GM19193 (cell line): ENCODE data around the gene PHLDB2.

ENCODE experiments used
- POLR2A ChIP-seq: IDR thresholded peaks from 4 replicates; pipeline ENCODE4 v1.6.1; 2011; ENCODE audit not compliant: insufficient read depth, insufficient read length; ENCODE audit errors: extremely low read depth

The PHLDB2 gene

DNA sequence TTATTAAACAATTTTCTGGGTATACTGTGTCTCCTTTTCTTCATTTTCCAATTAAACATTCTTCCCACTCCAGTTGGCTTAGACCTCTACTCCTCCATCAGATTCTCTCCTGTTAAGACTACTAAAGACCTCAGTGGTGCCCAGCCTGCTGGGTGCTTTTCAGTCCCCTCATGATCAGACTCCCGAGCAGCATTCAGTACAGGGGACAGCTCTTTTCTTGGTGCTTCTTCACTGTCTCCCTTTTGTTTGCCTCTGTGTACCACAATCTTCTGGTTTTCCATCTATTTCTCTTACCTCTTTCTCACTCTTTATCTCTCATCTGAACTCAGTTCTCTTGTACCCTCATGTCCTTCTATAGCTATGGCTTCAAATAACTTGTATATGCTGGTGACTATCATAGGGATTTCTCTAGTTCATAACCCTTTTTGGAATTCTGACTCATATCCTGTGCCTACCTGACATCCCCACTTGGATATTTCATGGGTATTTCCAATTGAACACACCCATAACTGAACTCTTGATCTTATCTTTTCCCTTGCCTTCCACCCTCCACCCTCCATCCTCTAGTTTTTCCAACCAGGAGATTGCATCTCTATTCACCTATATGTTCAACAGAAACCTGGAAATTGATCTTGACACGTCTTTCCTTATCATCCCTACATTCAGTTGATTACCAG, 64.2 kb downstream of the PHLDB2 start:
- no peak for TF ChIP-seq POLR2A

- no peak for TF ChIP-seq POLR2A
These were observed 64.7 kb downstream of the PHLDB2 start for GRCh38 chr3:111923806-111924205.

- TF ChIP-seq POLR2A: no peak
These were observed 65.2 kb downstream of the PHLDB2 start for GRCh38 chr3:111924283-111924682.

DNA sequence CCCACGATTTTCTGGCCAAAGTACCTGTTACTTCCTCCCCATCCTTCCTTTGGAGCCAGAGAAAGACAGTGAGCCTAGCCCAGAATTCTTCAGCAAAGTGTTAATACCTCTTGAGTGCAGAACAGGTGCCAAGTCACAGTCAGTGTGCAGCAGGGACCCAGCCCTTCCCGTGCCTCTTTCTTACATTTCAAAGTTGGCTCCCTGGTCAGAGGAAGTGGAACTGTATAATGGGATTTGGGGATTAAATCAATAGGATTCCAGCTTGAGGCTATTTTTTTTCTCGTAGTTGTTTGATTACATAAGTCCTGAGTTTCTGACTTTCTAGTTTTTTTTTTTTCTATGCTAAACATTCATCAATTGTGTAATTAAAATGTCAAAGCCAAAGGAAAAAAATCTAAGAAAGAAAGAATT, 67.2 kb downstream of the PHLDB2 start:
- no peak for TF ChIP-seq POLR2A

GRCh38 chr3:111928613-111929012, 69.5 kb downstream of the PHLDB2 start:
- no peak for TF ChIP-seq POLR2A

DNA sequence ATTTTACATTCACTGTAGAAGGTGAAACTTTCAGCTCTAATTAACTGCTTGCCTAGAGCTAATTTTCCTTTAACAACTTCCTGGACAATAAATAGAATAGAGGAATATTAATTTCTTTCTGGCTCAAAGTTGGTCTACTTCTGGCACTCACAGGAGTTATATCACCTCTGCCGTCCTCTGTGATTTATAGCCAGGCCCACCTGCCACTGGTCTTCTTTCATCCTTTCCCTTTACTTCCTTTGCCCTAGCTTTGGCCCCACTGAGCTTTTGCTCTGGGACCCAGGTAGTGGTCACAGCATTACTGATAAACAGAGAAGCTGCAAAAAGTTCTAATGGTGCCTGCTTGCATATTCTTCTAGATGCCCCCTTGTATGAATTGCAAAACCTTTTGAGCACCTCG, 70.4 kb downstream of the PHLDB2 start:
- no peak for TF ChIP-seq POLR2A

DNA sequence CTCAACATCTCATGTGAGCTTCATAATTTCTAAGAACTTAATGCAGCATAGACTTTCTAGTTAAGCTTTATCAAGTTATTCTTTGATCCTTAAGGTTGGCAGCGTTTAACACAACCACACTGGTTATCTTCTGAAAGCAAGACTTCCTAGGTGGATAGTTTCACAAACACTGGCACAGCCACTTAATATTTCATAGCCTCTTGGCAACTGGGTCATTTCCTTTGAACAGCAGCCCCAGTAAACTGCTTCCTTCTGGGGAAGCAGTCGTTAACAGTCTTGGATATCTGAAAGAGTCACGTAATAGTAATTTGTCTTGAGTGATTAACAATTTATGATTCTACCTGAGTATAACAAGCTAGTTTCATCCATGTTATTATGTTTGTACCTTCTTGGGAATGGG, 73.9 kb downstream of the PHLDB2 start:
- no peak for TF ChIP-seq POLR2A

- TF ChIP-seq POLR2A: no peak
These were observed 77.3 kb downstream of the PHLDB2 start for GRCh38 chr3:111936191-111936841.

DNA sequence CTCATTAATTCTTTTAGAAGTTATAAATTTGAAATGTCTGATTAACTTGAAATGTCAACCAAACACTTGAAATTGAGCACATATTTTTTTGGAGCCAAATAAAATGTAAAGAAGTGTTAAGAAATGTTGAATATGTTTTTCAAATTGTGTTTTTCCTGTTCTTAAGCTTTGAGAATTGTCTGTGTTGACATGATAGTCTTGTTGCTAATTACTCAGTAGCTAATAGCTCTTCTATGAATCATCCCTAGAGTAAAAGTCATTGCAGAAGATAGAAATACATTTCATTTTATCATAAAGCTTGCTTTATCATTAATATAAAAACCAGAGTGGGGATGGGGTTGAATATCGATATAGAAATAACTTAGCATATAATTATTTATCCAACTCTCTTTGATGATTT, 77.9 kb downstream of the PHLDB2 start:
- TF ChIP-seq POLR2A: no peak

GRCh38 chr3:111937871-111938270, 78.8 kb downstream of the PHLDB2 start:
- no peak for TF ChIP-seq POLR2A

DNA sequence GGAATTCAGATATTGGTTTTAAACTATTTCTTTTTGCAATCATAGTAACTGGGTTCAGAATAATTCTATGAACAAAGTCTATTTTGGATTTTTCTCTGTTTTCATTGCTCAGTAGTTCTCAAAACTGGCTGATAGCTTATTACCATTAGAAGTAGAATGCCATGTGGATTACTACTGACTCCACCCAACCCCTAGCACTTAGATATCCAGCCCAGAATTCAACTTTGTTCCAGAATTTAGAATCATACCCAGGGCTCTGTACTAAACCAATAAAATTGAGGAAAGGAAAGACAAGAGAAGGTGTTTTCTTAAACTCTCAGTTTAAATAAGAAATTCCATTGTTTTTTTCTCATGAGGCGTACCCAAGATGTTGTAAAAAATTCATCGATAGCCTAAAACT, 80.8 kb downstream of the PHLDB2 start:
- TF ChIP-seq POLR2A: no peak

GRCh38 chr3:111943533-111943932, 84.5 kb downstream of the PHLDB2 start:
- no peak for TF ChIP-seq POLR2A

DNA sequence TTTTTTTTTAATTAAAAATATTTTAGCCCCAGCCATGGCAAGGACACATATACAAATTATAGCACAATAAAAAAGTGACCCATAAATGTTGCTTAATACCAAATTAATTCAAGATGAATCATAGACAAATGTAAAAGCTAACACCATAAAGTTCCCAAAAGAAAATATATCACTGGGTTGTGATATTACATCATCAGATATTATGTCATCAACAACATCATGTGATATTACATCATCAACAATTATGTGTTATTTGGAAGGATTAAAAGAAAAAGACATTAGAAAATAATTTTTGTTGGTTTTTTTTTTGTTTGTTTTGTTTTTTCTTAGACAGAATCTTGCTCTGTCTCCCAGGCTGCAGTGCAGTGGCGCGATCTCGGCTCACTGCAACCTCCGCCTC, 85.3 kb downstream of the PHLDB2 start:
- TF ChIP-seq POLR2A: no peak

DNA sequence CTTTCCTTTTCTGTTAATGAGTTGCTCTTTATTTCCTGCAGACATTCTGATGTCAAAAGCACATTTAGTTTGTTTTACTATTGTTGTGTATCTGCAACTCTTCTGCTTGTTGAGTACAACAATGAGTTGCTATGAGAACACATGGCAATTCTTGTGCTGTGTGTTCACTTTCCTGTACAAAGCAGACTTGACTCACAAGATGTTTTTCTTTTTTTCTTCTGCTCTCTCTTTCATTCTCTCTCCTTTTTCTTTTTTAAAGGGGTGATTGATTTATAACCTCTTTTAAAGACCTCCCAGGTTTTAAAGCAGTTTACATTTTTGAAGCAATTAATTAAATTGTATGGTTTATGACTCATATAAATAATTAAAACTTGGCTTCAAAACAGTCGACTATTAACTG, 88.2 kb downstream of the PHLDB2 start:
- TF ChIP-seq POLR2A: no peak

GRCh38 chr3:111948786-111949185, 89.7 kb downstream of the PHLDB2 start:
- no peak for TF ChIP-seq POLR2A

GRCh38 chr3:111949712-111950111, 90.6 kb downstream of the PHLDB2 start:
- TF ChIP-seq POLR2A: no peak
